Bronchus fibroblast of lung (primary cell): ENCODE data around the gene MED10. TPM values are rescaled to one million over a fixed set of nuclear protein-coding genes. Genes with fewer than 3 reads are reported as not detected.

Experiments used
- total RNA-seq: library from RNA; depleted of rRNA; stranded (reverse); fragments of >200 nt; gene quantifications from 2 replicates; pipeline ENCODE4 v1.2.3, GENCODE V29; 2015

The MED10 gene, protein sequence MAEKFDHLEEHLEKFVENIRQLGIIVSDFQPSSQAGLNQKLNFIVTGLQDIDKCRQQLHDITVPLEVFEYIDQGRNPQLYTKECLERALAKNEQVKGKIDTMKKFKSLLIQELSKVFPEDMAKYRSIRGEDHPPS
- 16.8 and 17.8 TPM in 2 replicates for total RNA-seq

GRCh38 chr5:6377905-6378765 lies at the start of gene MED10:
Gene MED10 (minus strand): TSS chr5:6378547. CDS start chr5:6378483, 64 bp downstream.

Other genes with a start within 250 kb of the MED10 start
- gene UBE2QL1, start 70.3 kb upstream of the MED10 start, total RNA-seq = not detected in 2 replicates